GM19043 (cell line): Measurements from ENCODE around the gene JADE2.
A peak's percentile ranks its signal among the peaks of the same experiment; 100 is the strongest.
"Not testable (repeated sequence)": the region's sequence is repeated elsewhere in the genome, so short reads cannot be mapped to it uniquely, and the experiment has no call there.

Experiments
- ATAC-seq: cut with Tn5 transposase; IDR thresholded peaks from one replicate; pipeline ENCODE4 v1.9.1; 2021; ENCODE audit warnings: low read depth; ENCODE audit not compliant: unreplicated experiment

JADE2 gene

GRCh38 chr5:134580001-134580460, 54.6 kb downstream of the JADE2 start:
- ATAC-seq: no peak

- no peak for ATAC-seq
These were observed 55.9 kb downstream of the JADE2 start for GRCh38 chr5:134581241-134581981.

- no peak for ATAC-seq
These were observed 56.8 kb downstream of the JADE2 start for GRCh38 chr5:134582281-134582680.

- ATAC-seq: no peak
These were observed 57.5 kb downstream of the JADE2 start for GRCh38 chr5:134582941-134583340.

- ATAC-seq: no peak
These were observed 58.3 kb downstream of the JADE2 start for GRCh38 chr5:134583766-134584165.

- no peak for ATAC-seq
These were observed 59.2 kb downstream of the JADE2 start for GRCh38 chr5:134584662-134585061.

- no peak for ATAC-seq
These were observed 60.5 kb downstream of the JADE2 start for GRCh38 chr5:134585966-134586365.

GRCh38 chr5:134586866-134587524, 61.5 kb downstream of the JADE2 start:
- ATAC-seq: peak; percentile 86

GRCh38 chr5:134590992-134591659, 65.7 kb downstream of the JADE2 start:
- ATAC-seq: no peak

GRCh38 chr5:134592141-134592746, 66.8 kb downstream of the JADE2 start:
- ATAC-seq: no peak

- ATAC-seq: no peak
These were observed 68.9 kb downstream of the JADE2 start for GRCh38 chr5:134594336-134594735.

GRCh38 chr5:134594797-134595457, 69.5 kb downstream of the JADE2 start:
- no peak for ATAC-seq

GRCh38 chr5:134595458-134595838, 70.0 kb downstream of the JADE2 start:
- no peak for ATAC-seq

- ATAC-seq: not testable (repeated sequence)
These were observed 74.3 kb downstream of the JADE2 start for GRCh38 chr5:134599820-134600219.

GRCh38 chr5:134600600-134600999, 75.1 kb downstream of the JADE2 start:
- ATAC-seq: no peak

- ATAC-seq: no peak
These were observed 77.6 kb downstream of the JADE2 start for GRCh38 chr5:134603059-134603458.

- ATAC-seq: no peak
These were observed 79.4 kb downstream of the JADE2 start for GRCh38 chr5:134604908-134605307.

GRCh38 chr5:134606726-134607125, 81.3 kb downstream of the JADE2 start:
- no peak for ATAC-seq

- no peak for ATAC-seq
These were observed 83.1 kb downstream of the JADE2 start for GRCh38 chr5:134608555-134608954.

- ATAC-seq: no peak
These were observed 83.9 kb downstream of the JADE2 start for GRCh38 chr5:134609232-134609851.
